T-helper 9 cell (primary cell): ENCODE measurements around the gene FOXP1.

ENCODE experiments used
- DNase-seq: peaks from one replicate; pipeline ENCODE4 v3.0.0-alpha.2; 2020

FOXP1 gene

GRCh38 chr3:71503525-71504249 is 79.8 kb downstream of the FOXP1 start:
- no peak for DNase-seq

- no peak for DNase-seq
Observed at GRCh38 chr3:71502066-71502625, 81.4 kb downstream of the FOXP1 start.

- no peak for DNase-seq
Observed at GRCh38 chr3:71500696-71501095, 82.8 kb downstream of the FOXP1 start.

GRCh38 chr3:71499227-71499876 is 84.2 kb downstream of the FOXP1 start:
- no peak for DNase-seq

- no peak for DNase-seq
Observed at GRCh38 chr3:71498543-71498942, 85.0 kb downstream of the FOXP1 start.

GRCh38 chr3:71497971-71498444 is 85.5 kb downstream of the FOXP1 start:
- DNase-seq, result no peak

- DNase-seq, result no peak
Observed at GRCh38 chr3:71497367-71497897, 86.1 kb downstream of the FOXP1 start.

GRCh38 chr3:71495708-71496472 is 87.6 kb downstream of the FOXP1 start:
- DNase-seq, result no peak

GRCh38 chr3:71494212-71494611 is 89.3 kb downstream of the FOXP1 start:
- DNase-seq, result no peak

GRCh38 chr3:71492974-71493771 is 90.4 kb downstream of the FOXP1 start:
- DNase-seq, result no peak

GRCh38 chr3:71492566-71492965 is 91.0 kb downstream of the FOXP1 start:
- no peak for DNase-seq

- no peak for DNase-seq
Observed at GRCh38 chr3:71491154-71491752, 92.3 kb downstream of the FOXP1 start.

GRCh38 chr3:71490692-71491091 is 92.8 kb downstream of the FOXP1 start:
- no peak for DNase-seq

GRCh38 chr3:71489315-71489761 is 94.2 kb downstream of the FOXP1 start:
- DNase-seq, result no peak

GRCh38 chr3:71488882-71489281 is 94.6 kb downstream of the FOXP1 start:
- no peak for DNase-seq

GRCh38 chr3:71488391-71488809 is 95.1 kb downstream of the FOXP1 start:
- DNase-seq, result no peak

GRCh38 chr3:71487418-71487817 is 96.1 kb downstream of the FOXP1 start:
- DNase-seq, result no peak

- DNase-seq, result no peak
Observed at GRCh38 chr3:71486831-71487230, 96.7 kb downstream of the FOXP1 start.

- DNase-seq, result no peak
Observed at GRCh38 chr3:71485896-71486295, 97.6 kb downstream of the FOXP1 start.

- no peak for DNase-seq
Observed at GRCh38 chr3:71484452-71484851, 99.1 kb downstream of the FOXP1 start.

- no peak for DNase-seq
Observed at GRCh38 chr3:71484047-71484446, 99.5 kb downstream of the FOXP1 start.

- no peak for DNase-seq
Observed at GRCh38 chr3:71482771-71483170, 100.8 kb downstream of the FOXP1 start.
